ENCODE results near the gene PDCD1.
"Not testable (repeated sequence)": the region's sequence is repeated elsewhere in the genome, so short reads cannot be mapped to it uniquely, and the experiment has no call there.

The PDCD1 gene

GRCh38 chr2:241816431-241817121, 42.1 kb downstream of the PDCD1 start:
- DNase-seq (ENCODE audit: insufficient read length, low spot score) (no peak), FAIRE-seq (no peak)

DNA sequence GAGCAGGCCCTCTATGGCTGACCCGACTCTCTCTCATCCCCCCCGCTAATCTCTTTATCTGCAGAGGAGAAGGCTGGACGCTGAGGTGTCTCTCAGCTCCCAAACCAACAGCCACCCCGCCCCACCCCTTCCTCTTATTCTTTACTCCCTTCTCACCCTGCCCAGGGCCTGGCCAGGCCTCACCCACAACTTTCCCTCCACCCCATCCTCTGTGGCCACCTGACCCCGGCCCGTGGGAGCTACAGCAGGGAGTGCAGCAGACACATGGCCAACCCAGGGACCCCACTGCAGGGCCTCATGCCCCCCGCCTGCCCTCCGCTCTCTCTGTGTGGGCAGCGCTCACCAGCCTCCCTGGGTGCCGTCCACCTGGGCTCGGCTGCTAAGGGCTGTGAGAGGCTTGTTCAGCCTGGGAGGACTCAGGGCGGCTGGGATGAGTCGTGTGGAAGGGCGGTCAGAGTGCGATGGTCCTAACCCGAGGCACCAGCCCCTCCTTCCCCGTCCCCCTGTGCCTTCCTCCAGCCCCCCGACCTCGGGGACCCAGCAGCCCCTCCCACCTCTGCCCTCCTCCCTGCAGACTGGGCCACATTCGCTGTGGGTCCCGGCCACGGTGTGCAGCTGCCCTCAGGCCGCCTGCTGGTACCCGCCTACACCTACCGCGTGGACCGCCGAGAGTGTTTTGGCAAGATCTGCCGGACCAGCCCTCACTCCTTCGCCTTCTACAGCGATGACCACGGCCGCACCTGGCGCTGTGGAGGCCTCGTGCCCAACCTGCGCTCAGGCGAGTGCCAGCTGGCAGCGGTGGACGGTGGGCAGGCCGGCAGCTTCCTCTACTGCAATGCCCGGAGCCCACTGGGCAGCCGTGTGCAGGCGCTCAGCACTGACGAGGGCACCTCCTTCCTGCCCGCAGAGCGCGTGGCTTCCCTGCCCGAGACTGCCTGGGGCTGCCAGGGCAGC, 42.9 kb downstream of the PDCD1 start:
- FAIRE-seq (no peak), DNase-seq (ENCODE audit: insufficient read length, low spot score) (no peak)

DNA sequence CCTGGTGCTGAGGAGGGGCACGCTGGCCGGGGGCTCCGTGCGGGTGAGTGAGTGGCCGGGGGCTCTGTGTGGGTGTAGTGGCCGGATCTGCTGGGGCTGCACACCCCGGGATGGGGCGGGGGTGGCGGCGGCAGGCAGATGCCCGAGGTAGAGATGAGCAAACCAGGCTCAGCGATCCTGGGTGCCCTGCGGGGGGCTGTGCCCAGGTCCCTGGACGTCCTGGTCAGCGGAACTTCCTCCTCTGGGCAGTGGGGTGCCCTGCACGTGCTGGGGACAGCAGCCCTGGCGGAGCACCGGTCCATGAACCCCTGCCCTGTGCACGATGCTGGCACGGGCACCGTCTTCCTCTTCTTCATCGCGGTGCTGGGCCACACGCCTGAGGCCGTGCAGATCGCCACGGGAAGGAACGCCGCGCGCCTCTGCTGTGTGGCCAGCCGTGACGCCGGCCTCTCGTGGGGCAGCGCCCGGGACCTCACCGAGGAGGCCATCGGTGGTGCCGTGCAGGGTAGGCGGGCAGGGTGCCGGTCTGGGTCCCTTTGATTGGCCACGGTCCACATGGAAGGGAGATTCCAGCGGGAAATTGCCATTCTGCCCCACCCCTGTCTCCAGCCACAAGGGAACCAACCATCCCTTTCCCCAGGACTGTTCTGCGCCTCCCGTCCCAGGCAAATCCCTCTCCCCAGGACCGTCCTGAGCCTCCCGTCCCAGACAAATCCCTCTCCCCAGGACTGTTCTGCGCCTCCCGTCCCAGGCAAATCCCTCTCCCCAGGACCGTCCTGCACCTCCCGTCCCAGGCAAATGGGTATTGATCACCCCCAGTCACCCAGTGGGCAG, 43.8 kb downstream of the PDCD1 start:
- FAIRE-seq (no peak), DNase-seq (ENCODE audit: insufficient read length, low spot score) (no peak)

DNA sequence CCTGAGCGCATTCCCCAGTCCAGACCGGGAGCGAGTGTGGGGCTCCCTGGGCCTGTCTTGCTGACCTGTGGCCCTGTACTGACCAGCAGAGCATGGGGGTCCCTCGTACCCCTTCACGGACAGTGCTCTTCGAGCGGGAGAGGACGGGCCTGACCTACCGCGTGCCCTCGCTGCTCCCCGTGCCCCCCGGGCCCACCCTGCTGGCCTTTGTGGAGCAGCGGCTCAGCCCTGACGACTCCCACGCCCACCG, 44.4 kb downstream of the PDCD1 start:
- FAIRE-seq = no peak
- no peak for DNase-seq (ENCODE audit: insufficient read length, low spot score)

DNA sequence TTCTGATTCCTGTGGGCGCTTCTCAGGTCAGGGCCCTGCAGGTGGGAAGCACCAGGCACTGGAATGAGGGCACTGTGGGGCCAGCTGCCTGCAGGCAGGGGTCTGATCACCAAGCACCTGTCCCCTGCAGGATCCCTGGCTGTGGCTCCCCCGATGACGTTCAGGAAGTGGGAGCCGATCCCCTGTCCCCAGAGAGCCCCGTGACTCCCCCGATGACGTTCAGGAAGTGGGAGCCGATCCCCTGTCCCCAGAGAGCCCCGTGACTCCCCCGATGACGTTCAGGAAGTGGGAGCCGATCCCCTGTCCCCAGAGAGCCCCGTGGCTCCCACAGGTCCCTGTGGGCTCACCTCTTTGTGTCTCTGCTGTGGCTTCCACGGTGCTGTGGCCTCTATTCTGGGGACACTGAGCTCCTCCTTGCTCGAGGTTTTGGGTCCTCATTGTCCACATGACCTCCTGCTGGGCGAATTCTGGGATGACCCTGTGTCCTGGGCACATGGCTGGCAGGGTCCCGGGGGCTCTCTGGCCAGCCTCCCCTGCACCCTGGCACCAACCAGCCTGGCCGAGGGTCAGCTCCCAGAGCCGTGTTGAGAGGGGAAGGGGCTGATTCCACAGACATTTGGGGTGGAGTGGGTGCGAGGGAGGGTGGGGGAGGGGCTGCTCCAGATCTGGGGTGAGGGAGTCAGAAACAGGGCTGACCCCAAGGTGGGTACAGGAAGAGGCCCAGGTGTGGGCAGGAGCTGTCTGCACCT, 44.9 kb downstream of the PDCD1 start:
- no peak for FAIRE-seq
- DNase-seq (ENCODE audit: insufficient read length, low spot score) = no peak

DNA sequence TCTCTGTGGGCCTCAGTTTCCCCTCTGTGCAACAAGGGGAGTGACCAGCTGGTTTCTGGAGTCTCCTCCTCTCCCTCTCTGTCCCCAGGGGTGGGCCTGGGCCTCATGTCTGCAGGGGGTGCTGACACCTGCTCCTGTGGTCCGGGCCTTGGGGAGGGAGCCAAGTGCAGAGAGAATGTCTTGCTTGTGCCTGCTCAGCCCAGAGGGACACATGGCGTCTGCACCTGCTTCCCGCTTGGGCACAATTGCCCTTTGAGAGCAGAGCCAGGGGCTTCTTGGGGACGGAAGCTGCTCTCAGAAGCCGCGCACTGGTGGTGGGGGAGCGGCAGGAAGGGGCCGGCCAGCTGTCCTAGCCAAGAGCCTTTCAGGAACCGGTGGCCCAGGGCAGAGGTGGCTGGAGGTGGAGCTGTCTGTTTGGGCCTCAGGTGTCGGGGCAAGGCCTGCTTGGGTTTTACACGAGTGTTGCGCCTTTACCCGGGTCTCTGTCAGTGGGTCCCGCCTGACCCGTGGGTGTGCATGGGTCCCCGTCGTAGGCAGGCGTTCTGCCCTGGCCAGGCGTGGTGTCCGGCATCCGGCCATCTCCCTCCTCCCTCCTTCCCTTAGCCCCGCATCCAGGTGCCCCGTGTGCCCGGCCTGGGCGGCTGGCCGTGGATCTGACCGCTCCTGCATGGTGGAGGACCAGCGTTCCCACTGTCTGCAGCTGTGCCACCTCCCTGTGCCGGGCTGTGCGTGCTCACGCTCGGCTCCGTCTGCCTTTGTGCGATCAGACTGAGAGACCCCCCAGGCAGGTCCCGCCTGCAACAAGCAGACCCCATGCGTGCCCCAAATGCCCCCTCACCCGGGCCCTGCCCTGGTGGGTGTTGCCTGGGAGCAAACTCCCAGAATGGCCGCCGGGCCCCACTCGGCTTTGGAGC, 45.7 kb downstream of the PDCD1 start:
- no peak for DNase-seq (ENCODE audit: insufficient read length, low spot score)
- no peak for FAIRE-seq

GRCh38 chr2:241811952-241812729, 46.6 kb downstream of the PDCD1 start:
- no peak for FAIRE-seq
- no peak for DNase-seq (ENCODE audit: insufficient read length, low spot score)

- FAIRE-seq (no peak), DNase-seq (ENCODE audit: insufficient read length, low spot score) (no peak)
Observed at GRCh38 chr2:241811201-241811951, 47.3 kb downstream of the PDCD1 start.

- DNase-seq (ENCODE audit: insufficient read length, low spot score) (no peak), FAIRE-seq (no peak)
Observed at GRCh38 chr2:241810307-241811200, 48.1 kb downstream of the PDCD1 start.

- DNase-seq (ENCODE audit: insufficient read length, low spot score) (no peak), FAIRE-seq (no peak)
Observed at GRCh38 chr2:241809383-241810306, 49.0 kb downstream of the PDCD1 start.

DNA sequence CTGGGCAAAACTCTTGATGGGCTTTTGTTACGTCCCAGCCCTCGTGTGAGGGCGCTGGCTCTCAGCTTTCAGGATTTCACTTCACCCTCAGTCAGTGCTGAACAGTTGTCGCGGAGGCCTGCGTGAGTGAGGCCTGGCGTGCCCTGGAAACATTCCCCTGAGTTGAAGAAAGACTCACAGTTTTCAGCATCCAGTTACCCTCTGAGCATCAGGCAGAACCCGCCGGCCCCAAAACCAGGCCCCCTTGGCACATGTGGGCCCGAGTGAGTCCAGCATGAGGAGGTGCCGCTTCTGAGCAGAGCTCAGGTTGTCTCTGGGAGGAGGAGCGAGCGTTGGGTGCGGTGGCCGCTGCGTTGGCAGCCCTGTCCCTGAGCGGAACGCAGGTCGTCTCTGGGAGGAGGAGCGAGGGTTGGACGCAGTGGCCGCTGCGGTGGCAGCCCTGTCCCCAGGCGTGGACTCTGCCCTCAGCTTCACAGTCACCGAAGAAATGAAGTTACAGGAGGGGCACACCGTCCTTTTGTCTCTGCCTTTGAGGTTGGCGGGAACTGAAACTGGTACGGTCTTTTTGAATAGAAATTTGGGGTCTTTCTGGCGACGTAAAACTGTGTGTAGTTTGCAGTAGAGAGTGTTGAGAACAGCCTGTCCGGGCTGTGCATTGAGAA, 49.8 kb downstream of the PDCD1 start, which contains the start of gene NEU4:
NEU4 (plus strand) TSS at position 473 of the 662 bp plus-strand sequence. CDS start 5,292 bp downstream, outside the sequence.
- no peak for FAIRE-seq
- no peak for DNase-seq (ENCODE audit: insufficient read length, low spot score)

GRCh38 chr2:241808051-241808720, 50.5 kb downstream of the PDCD1 start:
- FAIRE-seq (no peak), DNase-seq (ENCODE audit: insufficient read length, low spot score) (no peak)

GRCh38 chr2:241806217-241806616, 52.5 kb downstream of the PDCD1 start:
- not testable (repeated sequence) for FAIRE-seq; DNase-seq (ENCODE audit: insufficient read length, low spot score)

DNA sequence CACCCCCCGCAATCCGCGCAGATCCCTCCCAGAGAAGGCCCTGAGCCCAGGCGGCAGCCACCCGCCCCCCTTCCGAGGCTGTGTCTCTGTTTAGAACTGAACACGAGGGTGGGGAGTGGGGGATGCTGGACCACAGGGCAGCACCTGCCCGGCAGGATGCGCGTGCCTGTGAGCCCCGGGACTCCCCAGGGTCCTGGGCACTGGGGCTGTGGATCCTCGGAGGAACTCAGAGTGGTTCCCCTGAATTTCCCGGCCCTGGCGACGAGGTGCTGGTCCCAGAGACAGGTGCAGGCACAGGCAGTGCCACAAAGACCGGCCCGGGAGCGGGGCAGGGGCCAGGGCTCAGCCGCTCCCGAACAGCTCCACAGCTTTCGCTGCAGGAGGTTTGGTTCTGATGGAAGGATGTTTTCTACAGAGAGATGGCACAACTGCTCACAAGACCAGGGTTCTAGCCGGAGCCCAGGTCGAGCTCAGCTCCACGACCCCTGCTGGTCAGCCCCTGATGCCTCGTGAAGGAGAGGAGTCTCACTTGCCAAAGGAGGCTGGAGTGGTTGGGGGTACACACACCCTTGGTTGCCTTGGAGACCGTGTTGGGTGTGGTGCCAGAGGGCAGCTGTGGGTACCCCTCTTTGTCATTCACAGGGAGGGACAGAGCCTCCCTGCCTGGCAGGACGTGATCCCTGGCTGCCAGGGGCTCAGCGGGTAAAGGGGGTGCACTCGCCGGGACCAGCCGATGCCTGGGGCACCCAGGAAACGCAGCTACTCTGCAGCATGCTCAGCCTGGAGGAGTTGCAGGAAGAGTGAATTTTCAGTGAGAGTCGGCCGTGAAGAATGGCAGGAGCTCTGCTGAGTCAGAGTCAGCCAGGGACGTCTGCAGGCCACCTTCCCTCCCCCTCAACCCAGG, 54.1 kb downstream of the PDCD1 start:
- FAIRE-seq (peak; percentile 57), DNase-seq (ENCODE audit: insufficient read length, low spot score) (peak; percentile 44)
